NCI-H748 (cell line): Measurements from ENCODE around the gene TNNT3.

Source experiments
- DNase-seq: peaks from one replicate; lab custom pipeline; 2025; ENCODE audit not compliant: unreplicated experiment; lab: John Stamatoyannopoulos, UW

TNNT3 gene

DNA sequence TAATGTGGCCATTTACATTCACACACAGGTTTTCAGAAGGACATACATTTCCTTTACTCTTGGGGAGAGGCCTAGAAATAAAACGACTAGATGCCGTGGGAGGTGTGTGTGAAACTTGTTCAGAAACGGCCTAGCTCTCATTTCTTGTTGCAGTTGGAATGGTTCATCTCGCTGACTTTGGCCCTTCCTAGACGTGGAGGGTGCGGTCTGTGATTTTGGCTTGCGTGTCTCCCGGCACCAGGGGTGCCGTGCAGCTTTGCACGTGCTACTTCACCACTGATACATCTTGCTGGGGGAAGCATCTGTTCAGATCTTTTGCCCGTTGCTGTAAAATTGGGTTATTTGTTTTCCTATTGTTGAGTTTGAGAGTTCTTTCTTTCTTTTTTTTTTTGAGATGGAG lies 24.7 kb upstream of the TNNT3 start:
- DNase-seq, result no peak

DNA sequence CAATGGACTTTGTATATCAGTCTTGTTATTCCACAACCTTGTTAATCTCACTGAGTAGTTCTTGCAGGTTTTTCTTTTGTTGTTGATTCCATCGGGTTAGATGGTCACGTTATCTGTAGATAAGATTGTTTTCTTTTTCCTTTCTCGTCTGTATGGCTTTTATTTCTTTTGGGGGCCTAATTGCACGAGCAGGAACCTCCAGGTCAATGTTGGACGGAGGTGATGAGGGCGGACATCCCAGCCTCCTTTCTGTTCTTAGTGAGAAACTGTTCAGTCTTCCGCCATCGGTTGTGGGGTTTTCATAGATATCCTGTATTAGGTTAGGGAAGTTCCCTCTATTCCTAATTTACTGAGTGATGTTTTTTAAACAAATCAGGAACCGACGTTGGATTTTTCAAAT lies 23.0 kb upstream of the TNNT3 start:
- no peak for DNase-seq

DNA sequence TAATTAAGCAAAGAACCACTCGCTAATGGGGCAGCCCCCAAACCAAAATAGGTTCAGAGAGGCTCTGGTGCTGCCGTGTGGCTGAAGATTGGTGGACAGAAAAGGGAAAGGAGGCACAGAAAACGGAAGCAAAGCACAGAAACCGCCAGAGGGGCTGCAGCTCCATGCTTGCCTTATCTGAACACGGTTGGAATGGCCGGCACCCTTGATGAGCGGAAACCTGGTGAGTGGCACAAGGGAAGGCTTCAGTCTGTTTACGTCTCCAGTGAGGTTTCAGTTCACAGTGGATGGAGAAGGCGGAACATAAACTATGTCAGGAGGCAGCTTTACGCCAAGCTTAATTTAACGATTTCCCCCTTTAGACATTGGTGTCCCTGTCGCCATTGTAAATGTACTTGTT lies 22.6 kb upstream of the TNNT3 start:
- DNase-seq, result no peak

DNA sequence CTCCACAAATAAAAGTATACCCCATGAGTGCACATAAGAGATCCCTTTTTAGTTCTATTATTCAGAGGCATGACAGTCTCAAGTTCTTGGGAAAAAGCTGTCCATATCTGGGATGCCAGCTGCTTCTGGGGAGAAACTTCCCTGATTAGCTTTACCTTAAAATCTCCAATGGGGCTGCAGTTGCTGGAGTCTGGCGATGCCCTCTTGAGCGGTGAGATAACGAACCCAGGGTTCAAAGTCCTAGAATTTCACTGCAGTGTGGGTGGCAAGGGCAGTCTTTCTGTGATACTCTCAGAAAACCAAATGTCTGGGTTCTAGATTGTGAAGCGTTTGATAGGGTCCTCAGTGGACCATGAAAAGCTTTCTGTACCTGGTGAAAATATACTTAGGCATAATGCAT lies 20.4 kb upstream of the TNNT3 start:
- no peak for DNase-seq

DNA sequence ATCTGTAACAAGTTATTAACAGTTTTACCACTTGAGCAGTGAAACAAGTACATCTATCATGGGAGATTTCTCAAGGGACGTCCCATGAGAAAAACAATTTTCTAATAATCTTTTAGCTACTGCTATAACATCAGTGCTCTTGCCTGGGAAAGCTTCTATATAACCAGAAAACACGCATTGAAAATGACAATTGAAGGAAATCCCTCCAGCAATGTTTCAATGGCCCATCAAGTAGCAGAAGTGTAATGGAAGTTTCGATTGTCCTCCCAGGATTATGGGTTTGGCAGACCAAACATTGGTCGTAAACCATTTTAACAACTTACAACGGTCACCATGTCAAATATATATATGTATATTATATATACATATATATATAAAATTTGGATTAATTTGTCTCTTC lies 19.8 kb upstream of the TNNT3 start:
- no peak for DNase-seq

DNA sequence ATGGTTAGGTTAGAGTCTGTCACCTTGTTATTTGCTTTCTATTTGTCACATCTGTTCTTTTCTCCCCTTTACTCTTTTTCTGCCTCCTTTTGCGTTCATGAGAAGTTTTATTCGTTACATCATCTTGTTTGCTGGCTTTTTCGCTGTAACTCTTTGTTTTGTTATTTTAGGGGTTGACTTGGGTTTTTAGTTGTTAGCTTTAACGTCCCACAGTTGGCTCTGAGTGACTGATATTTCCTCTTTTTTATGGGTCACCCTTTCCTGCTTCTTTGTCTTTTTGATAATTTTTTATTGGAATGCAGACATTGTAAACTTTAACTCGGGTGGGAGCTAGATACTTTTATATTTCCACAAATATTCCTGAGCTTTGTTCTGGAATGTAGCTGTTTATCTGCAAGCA lies 13.3 kb upstream of the TNNT3 start:
- DNase-seq, result no peak

DNA sequence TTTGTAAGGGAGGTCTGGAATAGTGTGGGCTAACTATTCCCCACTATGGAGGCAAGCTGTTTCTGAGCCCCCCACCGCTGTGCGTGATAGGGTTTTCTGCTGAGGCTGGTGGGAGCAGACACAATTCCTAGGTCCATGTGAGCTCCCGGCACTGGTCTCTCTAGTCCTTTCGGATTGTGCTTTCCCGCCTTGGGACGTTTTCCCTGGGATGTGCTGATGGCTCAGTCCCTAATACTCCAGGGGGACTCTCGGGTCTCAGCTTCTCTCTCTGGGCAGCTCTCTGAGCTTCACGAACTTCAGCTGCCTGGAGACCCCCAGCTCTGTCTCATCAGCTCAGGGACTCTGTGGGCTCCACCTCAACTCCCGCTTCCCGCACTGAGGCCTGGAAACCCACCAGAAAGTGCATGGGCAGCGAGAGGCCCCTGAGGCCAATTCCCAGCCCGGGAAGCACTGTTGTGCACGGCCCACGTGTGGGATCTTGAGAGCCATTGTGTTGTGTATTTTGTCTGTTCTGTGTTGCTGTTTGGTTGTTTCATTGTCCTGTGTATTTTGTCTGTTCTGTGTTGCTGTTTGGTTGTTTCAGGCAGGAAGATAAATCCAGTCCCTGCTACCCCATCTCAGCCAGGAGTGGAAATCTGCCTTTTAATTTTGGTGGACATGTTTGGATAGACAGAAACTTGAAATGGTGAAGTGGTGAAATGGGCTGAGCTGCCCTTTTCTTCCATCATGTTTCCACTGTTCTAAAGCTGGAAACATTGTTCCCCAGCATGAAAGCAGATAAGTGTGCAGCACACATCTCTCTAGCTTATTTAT lies 12.7 kb upstream of the TNNT3 start:
- DNase-seq, result no peak

DNA sequence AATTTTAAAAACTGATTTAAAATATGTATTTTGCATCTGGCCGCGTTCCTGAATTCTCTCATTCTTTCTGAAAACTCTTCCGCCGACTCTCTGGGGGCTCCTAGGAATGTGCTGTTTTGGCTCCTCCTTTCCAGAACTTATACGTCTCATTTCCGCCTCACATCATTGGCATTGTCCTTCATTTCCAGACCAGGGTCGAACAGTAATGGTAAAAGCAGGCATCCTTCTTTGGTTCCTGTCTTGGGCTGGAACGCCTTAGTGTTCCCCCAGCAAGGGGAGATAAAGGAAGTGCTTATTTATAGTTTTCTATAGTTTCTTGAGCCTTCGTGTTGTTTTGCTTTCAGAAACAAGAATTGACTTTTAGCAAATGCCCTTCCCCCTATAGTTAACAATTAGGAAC lies 10.9 kb upstream of the TNNT3 start:
- no peak for DNase-seq

DNA sequence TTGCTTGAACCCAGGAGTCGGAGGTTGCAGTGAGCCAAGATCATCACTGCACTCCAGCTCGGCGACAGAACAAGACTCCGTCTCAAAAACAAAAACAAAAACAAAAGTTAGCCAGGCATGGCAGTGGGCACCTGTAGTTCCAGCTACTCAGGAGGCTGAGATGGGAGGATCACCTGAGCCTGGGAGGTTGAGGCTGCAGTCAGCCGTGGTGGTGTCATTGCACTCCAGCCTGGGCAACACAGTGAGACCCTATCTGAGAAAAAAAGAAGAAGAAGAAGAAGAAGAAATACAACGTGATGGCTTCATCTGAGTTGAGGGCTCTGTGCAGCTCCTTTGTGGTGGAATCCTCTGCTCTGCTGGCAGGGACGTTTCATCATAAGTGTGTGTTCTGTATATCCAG lies 10.0 kb upstream of the TNNT3 start:
- DNase-seq, result no peak

DNA sequence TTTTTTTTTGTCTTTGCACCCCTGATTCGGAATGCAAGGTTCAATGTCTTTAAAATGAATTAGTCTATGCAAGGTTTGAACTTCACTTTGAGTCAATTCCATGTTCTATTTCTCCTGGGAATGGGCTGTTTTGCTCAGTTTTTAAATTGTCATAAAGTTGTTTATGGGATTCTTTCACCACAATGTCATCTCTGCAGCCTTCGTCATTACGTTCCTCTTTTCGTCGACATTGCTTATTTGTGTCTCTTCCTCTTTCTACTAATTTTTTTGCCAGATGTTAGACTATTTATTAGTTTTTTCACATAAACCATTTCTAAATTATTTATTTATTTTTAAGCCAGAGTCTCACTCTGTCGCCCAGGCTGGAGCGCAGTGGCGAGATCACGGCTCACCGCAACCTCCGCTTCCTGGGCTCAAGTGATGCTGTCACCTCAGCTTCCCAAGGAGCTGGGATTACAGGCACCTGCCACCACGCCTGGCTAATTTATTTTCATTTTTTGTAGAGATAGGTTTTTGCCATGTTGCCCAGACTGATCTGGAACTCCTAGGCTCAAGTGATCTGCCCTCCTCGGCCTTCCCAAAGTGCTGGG lies 7.1 kb upstream of the TNNT3 start:
- DNase-seq, result no peak

DNA sequence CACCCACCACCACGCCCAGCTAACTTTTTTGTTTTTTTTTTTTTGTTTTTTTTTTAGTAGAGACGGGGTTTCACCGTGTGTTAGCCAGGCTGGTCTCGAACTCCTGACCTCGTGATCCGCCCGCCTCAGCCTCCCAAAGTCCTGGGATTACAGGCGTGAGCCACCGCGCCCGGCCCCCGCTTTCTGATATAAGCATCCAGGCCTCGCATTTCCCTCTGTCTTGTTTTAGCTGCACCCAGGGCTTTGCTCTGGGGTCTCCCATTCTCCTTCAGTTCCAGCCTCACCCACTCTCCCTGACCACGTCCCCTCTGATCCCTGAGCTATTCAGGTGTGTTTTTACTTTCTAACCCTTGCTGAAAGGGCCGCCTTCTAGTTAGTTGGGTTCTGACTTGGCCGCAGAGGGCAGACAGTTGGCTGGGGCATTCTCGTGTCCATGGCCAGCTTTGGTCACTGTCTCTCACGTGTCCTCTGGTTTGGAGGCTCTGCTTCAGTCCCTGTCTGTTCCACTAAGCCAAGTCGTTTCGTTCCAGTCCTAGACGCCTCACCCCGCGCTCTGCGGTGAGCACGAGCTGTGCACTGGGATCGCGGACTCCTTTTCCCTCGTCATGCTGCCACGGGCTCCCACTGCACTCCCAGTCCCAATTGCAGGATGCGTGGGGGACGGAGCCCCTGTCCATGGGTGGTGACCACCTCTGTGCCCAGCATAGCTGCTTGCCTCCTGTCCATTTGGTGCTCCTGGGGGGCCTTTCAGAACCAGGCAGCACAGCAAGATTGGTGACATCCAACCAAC lies 6.0 kb upstream of the TNNT3 start:
- DNase-seq, result no peak

DNA sequence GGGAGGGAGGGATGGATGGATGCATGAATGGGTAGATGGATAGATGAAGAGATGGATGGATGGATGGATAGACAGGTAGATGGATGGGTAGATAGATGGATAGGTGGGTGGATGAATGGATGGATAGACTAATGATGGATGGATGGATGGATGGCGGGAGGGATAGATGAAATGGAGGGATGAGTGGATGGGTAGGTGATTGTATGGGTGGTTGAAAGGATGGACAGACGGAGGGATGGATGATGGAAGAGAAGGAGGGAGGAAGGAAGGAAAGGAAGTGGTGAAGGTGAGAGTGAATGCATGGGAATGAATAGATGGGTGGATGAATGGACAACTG lies 3.7 kb upstream of the TNNT3 start:
- DNase-seq, result no peak

DNA sequence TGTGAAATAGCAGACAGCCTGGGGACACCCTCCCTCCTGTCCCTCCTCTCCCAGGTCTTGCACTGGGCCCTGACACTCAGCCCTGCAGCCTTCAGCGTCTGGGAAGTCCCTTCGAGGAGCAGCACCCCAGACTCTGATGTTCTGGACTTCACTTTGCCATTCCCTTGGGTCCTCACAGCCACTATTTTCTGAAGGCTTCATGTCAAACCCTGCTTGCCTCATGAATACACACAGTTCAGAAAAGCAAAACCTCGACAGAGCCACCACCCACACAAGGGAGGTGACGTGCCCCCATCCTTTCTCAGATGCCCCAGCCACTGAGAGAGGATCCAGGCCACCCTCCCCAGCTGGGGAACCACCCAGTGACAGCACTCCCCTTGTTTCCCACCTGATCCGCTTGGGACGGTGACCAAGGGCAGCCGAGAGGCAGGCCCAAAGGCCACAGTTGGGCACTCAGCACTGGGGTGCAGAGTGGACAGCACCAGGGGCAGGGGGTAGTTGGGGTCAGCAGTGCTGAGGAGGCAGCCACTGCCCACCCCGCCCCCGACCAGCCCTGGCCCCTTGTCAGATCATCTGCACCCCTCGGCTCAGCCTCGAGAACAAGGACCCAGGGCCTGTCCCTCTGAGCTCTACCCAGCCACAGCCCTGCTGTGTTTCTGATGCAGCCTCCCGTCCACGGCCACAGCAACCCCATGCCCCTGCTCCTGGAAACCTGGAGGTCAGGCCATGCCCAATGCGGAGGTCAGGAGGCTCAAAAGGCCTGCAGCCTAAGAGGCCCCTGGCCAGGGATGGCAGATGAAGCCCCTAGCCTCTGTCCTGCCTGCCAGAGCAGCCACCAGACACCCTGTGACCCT lies 3.1 kb upstream of the TNNT3 start:
- no peak for DNase-seq

DNA sequence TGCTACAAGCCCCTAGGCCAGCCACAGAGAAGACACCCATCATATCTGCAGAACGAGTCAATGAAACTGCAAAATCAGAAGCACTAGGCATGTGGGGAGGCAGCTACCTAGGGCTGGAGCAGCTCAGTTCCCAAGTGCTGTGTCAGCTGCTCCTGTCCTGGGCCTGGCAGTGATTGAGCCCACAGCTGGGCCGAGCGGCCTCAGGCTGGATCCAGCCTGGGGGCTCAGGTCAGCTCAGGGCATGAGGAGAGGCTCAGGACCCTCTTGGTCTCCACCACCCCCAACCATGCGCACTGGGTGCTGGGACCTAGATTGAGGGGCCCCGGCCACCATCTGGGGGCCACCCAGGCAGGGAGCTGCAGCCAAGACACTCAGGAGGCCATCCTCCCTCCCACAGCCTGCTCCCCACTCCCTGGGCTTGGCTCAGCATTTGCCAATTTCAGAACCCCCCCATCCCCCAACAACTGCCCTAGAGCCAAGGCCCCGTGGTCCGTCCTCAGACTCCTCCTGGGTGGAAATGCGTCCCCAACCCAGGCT lies 2.4 kb upstream of the TNNT3 start:
- DNase-seq, result no peak

DNA sequence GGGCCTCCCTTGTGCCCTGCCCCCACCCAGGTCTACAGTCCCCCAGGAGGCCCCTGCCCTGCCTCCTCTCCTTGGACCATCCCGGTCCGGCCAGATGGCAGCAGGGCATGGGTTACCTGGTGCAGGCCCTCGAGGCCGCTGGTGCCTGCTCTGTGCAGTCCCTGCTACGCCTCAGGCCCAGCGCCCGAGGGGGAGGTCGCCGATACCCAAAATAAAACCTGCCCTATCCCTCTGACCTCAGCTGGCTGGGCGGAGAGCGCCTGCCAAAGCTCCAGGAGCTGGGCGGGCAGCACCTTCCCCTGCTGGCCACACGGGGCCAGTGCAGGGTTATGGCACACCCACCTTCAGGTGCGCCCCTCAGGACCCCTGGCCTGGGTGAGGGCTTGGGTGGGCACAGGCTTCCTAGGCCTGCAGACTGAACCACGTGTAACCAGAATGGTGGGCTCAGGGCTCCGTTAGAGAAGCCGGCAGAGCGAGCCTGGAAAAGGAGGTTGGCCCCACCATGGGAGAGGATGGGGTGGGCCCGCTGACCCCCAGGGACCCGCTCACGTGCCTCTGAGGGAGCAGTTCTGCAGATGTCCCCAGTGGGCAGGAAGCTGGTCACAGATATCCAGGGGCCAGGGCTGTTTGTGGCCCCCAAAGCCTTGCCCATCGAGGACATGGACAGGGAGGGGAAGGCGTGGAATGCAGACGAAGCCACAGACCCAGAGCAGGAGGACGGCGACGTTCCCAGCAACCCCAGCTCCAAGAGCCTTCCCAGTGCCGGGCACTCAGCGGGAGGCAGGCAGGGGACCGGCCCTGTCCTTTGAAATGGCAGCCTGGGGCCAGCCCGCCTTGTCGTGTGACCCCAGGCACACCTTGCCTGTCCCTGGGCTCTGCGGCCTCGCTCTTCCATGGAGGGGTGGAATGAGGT lies 1.7 kb upstream of the TNNT3 start:
- DNase-seq, result no peak

DNA sequence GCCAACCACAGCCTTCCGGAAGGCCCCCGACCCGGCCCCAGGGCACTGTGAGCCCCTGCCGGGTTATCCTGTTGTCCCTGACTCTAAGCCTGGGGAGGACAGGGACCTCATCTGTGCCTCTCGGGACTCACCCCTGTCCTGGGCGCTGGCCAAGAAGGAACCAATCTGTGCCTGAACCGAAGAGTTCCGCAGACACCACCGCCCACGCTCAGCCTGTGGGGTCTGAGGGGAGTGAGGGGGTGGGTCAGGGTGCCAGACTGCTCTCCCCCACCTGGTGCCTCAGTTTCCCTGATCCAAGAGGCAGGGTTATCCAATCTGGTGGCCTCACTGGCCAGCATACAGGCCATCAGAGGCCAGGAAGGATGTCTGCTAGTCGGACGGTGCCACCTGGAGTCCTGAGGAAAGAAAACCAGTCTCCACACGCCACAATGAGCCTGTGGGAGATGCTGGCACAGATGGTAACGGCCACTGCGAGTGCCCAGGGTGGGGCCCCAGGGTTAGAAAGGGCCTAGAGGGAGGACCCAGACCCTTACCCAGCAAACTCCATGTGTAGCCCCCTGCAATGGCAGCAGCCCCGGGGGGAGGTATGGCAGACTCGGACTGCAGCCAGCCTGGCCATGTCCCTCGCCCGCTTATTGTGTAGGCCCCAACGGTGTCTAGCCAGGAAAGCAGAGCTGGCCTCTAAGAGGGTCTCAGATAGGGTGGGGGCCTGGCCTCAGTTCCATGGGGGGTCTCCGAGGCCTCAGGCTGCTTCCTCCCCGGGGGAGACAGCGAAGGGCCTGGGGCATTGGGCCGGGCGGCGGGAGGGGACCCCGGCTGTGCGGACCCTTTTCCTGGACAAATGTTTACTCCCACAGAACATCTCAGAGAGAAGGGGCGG lies 827 bp upstream of the TNNT3 start:
- no peak for DNase-seq

DNA sequence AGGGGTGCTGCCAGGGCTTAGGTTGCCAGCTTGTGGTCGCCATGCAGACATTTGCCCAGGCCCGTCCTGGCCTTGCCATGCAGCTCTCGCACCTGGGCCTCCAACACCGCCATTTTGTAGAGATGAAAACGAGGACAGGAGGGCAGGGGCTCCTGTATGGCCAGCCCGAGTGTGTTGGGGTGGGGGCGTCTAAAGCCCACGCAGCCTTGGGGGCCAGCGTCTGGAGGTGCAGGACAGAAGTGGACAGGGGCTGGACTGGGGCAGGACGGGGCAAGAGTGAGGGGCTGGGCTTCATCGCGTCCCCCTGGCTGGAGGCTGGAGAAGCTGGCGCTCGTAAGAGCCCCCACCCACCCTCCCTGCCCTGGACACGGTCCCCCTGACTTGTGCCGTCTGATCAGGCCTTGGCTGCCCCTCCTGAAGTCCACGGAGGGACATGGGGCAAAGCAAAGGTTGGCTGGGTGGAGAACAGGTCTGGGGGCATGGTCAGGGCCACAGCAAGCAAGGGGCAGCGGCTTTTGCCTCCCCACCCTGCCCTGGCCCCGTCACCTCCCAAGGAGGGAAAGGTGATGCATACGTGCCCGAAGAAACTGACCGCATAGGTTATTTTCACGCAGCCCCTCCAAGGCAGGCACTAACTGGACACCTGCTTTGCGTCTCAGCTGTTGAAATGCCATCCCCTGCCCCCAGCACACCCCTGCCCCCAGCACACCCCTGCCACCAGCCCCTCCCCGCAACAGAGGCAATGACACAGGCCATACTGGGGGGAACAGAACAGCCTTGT lies 815 bp downstream of the TNNT3 start:
- no peak for DNase-seq

DNA sequence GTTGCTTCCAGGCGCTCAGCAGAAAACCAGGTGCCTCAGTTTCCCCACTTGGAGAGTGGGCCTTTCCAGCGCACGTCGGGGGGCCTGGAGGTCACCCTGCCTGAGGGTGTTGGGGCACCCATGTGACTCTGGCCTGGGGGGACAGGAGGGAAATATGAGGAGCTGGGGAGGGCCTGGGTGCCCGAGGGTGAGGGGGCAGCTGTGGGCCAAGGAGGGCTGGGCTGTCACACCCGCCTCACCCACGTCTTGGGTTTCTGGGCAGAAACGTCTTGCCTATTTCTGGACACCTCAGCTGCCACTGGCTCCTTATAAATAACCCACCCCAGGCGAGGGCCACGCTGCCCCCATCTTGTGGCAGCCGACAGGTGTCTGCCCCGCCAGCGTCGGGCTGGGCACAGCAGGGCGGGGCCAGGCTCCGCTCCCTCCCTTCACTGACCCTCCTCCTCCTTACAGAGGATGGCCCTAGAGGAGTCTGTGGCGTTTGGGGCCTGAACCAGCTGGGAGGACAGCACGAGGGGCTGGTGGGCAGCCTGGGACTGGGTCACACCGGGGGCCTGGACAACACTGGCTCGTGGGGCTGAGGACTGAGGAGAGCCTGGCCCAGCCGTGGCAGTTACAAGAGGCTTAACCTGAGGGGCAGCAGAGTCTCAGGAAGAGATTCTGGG lies 1.5 kb downstream of the TNNT3 start:
- DNase-seq, result no peak
